ENCODE measurements around the gene LOX. TPM values are rescaled to one million over a fixed set of nuclear protein-coding genes. Genes with fewer than 3 reads are reported as not detected.

The LOX gene
- total RNA-seq, 1 experiment from 2014 or later, result 0.12 TPM

DNA sequence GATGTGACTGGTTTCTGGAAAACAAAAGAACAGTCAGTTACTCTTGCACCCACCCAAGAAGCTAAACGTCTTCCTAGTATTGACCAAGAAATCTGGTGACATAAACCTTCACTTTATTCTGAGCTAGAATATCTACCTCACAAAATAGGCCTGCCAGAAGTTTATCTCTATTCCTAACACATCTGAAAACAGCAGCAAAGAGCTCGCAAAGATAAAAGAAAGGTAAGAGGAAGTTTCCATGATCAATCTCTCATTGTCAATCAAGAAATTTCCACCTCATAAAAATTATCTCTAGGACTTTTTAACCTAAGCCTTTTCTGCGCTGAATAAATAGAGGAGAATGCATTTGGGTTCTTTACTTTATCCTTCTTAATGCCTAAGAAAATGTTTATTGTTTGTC lies 34.0 kb upstream of the LOX start:
- no peak overlapping the region for H3K4me2 ChIP-seq (ENCODE audit: low read length)
- no peak overlapping the region for H2AFZ ChIP-seq (ENCODE audit: low read depth, low read length, poor library complexity, severe bottlenecking)
- H3K4me3 ChIP-seq (replicated peaks in 1 of 2; ENCODE audit: low read depth in 1 of 2, low read length in 2 of 2), result no peak overlapping the region
- no peak for DNase-seq (ENCODE audit: low read depth, low spot score)
- no peaks in the 10 kb centered on the region for H3K4me1 ChIP-seq (ENCODE audit: control insufficient read depth in 1 of 2, insufficient read depth in 2 of 2, low read length in 2 of 2)
- no peaks in the 10 kb centered on the region for H3K36me3 ChIP-seq (ENCODE audit: control insufficient read depth in 1 of 2, insufficient read depth in 2 of 2, low read length in 2 of 2)
- no peaks in the 10 kb centered on the region for H4K20me1 ChIP-seq (ENCODE audit: insufficient read depth)
- no peaks in the 10 kb centered on the region for H3K9me2 ChIP-seq (ENCODE audit: insufficient read depth)
- intact Hi-C loops (cut with micrococcal nuclease), result no loop called here
- ChIA-PET POLR2A (interaction anchor here (0.6 kb wide), 1 partner anchor 151 kb away, joined by 3 read pairs; no protein-coding TSS in a partner anchor), RAD21 (ENCODE audit: low non-redundant PET in 1 of 2, low total read pairs in 2 of 2, uncharacterized antibody in 2 of 2, unreplicated experiment in 2 of 2) (no interaction called here), CTCF (interaction anchor here (2.3 kb wide), 1 partner anchor 10 kb away, joined by 7 read pairs; no protein-coding TSS in a partner anchor)
- no peaks in the 10 kb centered on the region for H3K27me3 ChIP-seq (ENCODE audit: insufficient read depth, low read length)
- TF ChIP-seq ZNF274 (IDR thresholded peaks at IDR 0.05; ENCODE audit: low read depth, low read length), result no peak
- TF ChIP-seq FOSL1 (IDR thresholded peaks at IDR 0.05; ENCODE audit: low read depth), result no peak
- TF ChIP-seq POLR2AphosphoS5 (IDR thresholded peaks at IDR 0.05; ENCODE audit: low read depth, low read length), result no peak
- no peak for TF ChIP-seq ATF3 (IDR thresholded peaks at IDR 0.05)
- no peak for ATAC-seq
- no peaks in the 10 kb centered on the region for H3K9me3 ChIP-seq (ENCODE audit: control insufficient read depth in 1 of 2, insufficient read depth in 1 of 2, low read depth in 1 of 2, low read length in 2 of 2)
- H3K9ac ChIP-seq (ENCODE audit: low read length), result no peak overlapping the region
- no peaks in the 10 kb centered on the region for H3K79me2 ChIP-seq (ENCODE audit: insufficient read depth, low read length)
- no TSS peak for BruUV-seq (replicated peaks)
- H3K27ac ChIP-seq (ENCODE audit: low read depth, low read length), result no peak overlapping the region

DNA sequence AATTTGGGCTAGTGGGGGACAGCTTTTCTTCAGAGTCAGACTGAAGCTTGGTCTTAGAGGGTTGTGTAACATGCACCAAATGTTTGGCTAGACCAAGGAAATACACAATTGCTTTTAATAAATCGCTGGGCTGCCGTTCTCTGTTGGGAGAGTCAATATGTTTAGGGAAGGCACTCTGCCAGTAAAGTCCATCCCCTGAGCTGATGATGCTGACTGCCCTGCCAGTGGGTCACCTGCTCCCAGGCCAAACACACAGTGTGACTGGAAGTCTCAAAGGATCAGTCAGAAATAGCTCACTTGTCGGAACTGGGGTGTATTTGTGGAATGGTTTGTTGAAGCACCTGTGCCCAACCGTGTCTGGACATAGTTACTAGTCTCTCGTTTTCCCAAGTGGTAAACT lies 33.4 kb upstream of the LOX start:
- ATAC-seq (no peak), DNase-seq (ENCODE audit: low read depth, low spot score) (no peak)
- BruUV-seq (replicated peaks), result no TSS peak
- H3K9ac ChIP-seq (ENCODE audit: low read length), result no peak overlapping the region
- ChIA-PET RAD21 (ENCODE audit: low non-redundant PET in 1 of 2, low total read pairs in 2 of 2, uncharacterized antibody in 2 of 2, unreplicated experiment in 2 of 2) (no interaction called here), CTCF (interaction anchor here (2.3 kb wide), 1 partner anchor 10 kb away, joined by 7 read pairs; no protein-coding TSS in a partner anchor), POLR2A (interaction anchor here (0.6 kb wide), 1 partner anchor 150 kb away, joined by 3 read pairs; no protein-coding TSS in a partner anchor)
- H3K4me1 ChIP-seq (ENCODE audit: control insufficient read depth in 1 of 2, insufficient read depth in 2 of 2, low read length in 2 of 2), result no peaks in the 10 kb centered on the region
- H3K27ac ChIP-seq (ENCODE audit: low read depth, low read length), result no peak overlapping the region
- no peak overlapping the region for H3K4me3 ChIP-seq (replicated peaks in 1 of 2; ENCODE audit: low read depth in 1 of 2, low read length in 2 of 2)
- H3K27me3 ChIP-seq (ENCODE audit: insufficient read depth, low read length), result no peaks in the 10 kb centered on the region
- no peaks in the 10 kb centered on the region for H3K79me2 ChIP-seq (ENCODE audit: insufficient read depth, low read length)
- no peaks in the 10 kb centered on the region for H3K36me3 ChIP-seq (ENCODE audit: control insufficient read depth in 1 of 2, insufficient read depth in 2 of 2, low read length in 2 of 2)
- H3K4me2 ChIP-seq (ENCODE audit: low read length), result no peak overlapping the region
- intact Hi-C loops (cut with micrococcal nuclease), result no loop called here
- H3K9me2 ChIP-seq (ENCODE audit: insufficient read depth), result no peaks in the 10 kb centered on the region
- H4K20me1 ChIP-seq (ENCODE audit: insufficient read depth), result no peaks in the 10 kb centered on the region
- no peak overlapping the region for H2AFZ ChIP-seq (ENCODE audit: low read depth, low read length, poor library complexity, severe bottlenecking)
- H3K9me3 ChIP-seq (ENCODE audit: control insufficient read depth in 1 of 2, insufficient read depth in 1 of 2, low read depth in 1 of 2, low read length in 2 of 2), result no peaks in the 10 kb centered on the region
- TF ChIP-seq FOSL1 (IDR thresholded peaks at IDR 0.05; ENCODE audit: low read depth) (no peak), CTCF (IDR thresholded peaks at IDR 0.05 in 2 of 3, conservative IDR thresholded peaks at IDR 0.05 in 1 of 3; ENCODE audit: borderline replicate concordance in 1 of 3, insufficient read depth in 1 of 3, low read depth in 2 of 3, low read length in 2 of 3) (no peak), YY1 (IDR thresholded peaks at IDR 0.05; ENCODE audit: extremely low read depth, insufficient replicate concordance, low read depth, low read length) (no peak), REST (IDR thresholded peaks at IDR 0.05; ENCODE audit: low read depth) (no peak), RAD21 (IDR thresholded peaks at IDR 0.05; ENCODE audit: low read depth) (no peak), CEBPB (IDR thresholded peaks at IDR 0.05; ENCODE audit: low read depth) (no peak), SP1 (IDR thresholded peaks at IDR 0.05; ENCODE audit: low read depth) (no peak), EZH2 (IDR thresholded peaks at IDR 0.05) (no peak)
- TF ChIP-seq, protein P1, sequence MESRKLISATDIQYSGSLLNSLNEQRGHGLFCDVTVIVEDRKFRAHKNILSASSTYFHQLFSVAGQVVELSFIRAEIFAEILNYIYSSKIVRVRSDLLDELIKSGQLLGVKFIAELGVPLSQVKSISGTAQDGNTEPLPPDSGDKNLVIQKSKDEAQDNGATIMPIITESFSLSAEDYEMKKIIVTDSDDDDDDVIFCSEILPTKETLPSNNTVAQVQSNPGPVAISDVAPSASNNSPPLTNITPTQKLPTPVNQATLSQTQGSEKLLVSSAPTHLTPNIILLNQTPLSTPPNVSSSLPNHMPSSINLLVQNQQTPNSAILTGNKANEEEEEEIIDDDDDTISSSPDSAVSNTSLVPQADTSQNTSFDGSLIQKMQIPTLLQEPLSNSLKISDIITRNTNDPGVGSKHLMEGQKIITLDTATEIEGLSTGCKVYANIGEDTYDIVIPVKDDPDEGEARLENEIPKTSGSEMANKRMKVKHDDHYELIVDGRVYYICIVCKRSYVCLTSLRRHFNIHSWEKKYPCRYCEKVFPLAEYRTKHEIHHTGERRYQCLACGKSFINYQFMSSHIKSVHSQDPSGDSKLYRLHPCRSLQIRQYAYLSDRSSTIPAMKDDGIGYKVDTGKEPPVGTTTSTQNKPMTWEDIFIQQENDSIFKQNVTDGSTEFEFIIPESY (IDR thresholded peaks at IDR 0.05; ENCODE audit: extremely low read depth, insufficient replicate concordance, low read length), result no peak
